Neuronal stem cell (in vitro differentiated cells): Measurements from ENCODE around the gene SIDT1.

Experiments
- DNase-seq: peaks from one replicate; pipeline ENCODE4 v3.0.0-alpha.2; 2013; ENCODE audit warnings: low spot score
- H2AFZ ChIP-seq: one replicate; pipeline ENCODE4 v1.6.1; 2013; ENCODE audit warnings: mild to moderate bottlenecking, low read length, inconsistent platforms
- H2AK5ac ChIP-seq: 2 replicates; pipeline ENCODE4 v1.6.1; 2013; ENCODE audit warnings: low read depth, mild to moderate bottlenecking, inconsistent platforms, low read length, moderate library complexity, mixed read lengths
- H2BK120ac ChIP-seq: 2 replicates; pipeline ENCODE4 v1.6.1; 2013; ENCODE audit warnings: low read depth, mild to moderate bottlenecking, inconsistent platforms, low read length, moderate library complexity, mixed read lengths
- H2BK12ac ChIP-seq: one replicate; pipeline ENCODE4 v1.6.1; 2013; ENCODE audit warnings: low read length, inconsistent platforms
- H2BK15ac ChIP-seq: 2 replicates; pipeline ENCODE4 v1.6.1; 2013; ENCODE audit warnings: mild to moderate bottlenecking, low read length, inconsistent platforms, mixed read lengths
- H2BK5ac ChIP-seq: one replicate; pipeline ENCODE4 v1.6.1; 2013; ENCODE audit warnings: inconsistent platforms, mild to moderate bottlenecking, low read length, moderate library complexity
- H3K14ac ChIP-seq: one replicate; pipeline ENCODE4 v1.6.1; 2013; ENCODE audit warnings: low read length, inconsistent platforms
- H3K18ac ChIP-seq: 2 replicates; pipeline ENCODE4 v1.6.1; 2013; ENCODE audit warnings: low read length, inconsistent platforms
- H3K23ac ChIP-seq: 2 replicates; pipeline ENCODE4 v1.6.1; 2013; ENCODE audit warnings: low read depth, mild to moderate bottlenecking, mixed read lengths, low read length, inconsistent platforms; ENCODE audit not compliant: poor library complexity
- H3K27ac ChIP-seq: replicated peaks from 3 replicates; pipeline ENCODE4 v1.5.1; 2013; ENCODE audit warnings: low read length, inconsistent platforms
- H3K27me3 ChIP-seq, 3 experiments: 2 replicates each; pipeline ENCODE4 v1.6.1; 2013; ENCODE audit warnings: low read length in 3 of 3, mild to moderate bottlenecking in 2 of 3, inconsistent platforms in 1 of 3, low read depth in 1 of 3, mixed read lengths in 1 of 3, moderate library complexity in 1 of 3; ENCODE audit not compliant: control insufficient read depth in 3 of 3, insufficient read depth in 3 of 3
- H3K36me3 ChIP-seq, 2 donors: replicated peaks in 1 of 2; 2 replicates each; pipeline ENCODE4 v1.6.1; 2013; ENCODE audit warnings: low read length in 2 of 2; ENCODE audit not compliant: control insufficient read depth in 2 of 2, insufficient read depth in 2 of 2
- H3K4ac ChIP-seq: 2 replicates; pipeline ENCODE4 v1.6.1; 2013; ENCODE audit warnings: inconsistent platforms, mild to moderate bottlenecking, low read length, moderate library complexity
- H3K4me1 ChIP-seq, 2 donors: 1 replicate in 1 of 2; 2 replicates in 1 of 2; pipeline ENCODE4 v1.6.1; 2013; ENCODE audit warnings: low read length in 2 of 2, low read depth in 1 of 2; ENCODE audit not compliant: control insufficient read depth in 2 of 2, insufficient read depth in 1 of 2
- H3K4me2 ChIP-seq: one replicate; pipeline ENCODE4 v1.6.1; 2013; ENCODE audit warnings: mild to moderate bottlenecking, low read length, inconsistent platforms; ENCODE audit not compliant: insufficient read depth, poor library complexity, severe bottlenecking
- H3K4me3 ChIP-seq, 2 donors: 2 replicates each; pipeline ENCODE4 v1.5.1; 2013; ENCODE audit warnings: low read length in 2 of 2, mild to moderate bottlenecking in 2 of 2, inconsistent platforms in 1 of 2, moderate library complexity in 1 of 2
- H3K79me1 ChIP-seq: one replicate; pipeline ENCODE4 v1.6.1; 2013; ENCODE audit warnings: low read depth, mild to moderate bottlenecking, inconsistent platforms, low read length, moderate library complexity
- H3K9ac ChIP-seq: one replicate; pipeline ENCODE4 v1.6.1; 2013; ENCODE audit warnings: mild to moderate bottlenecking, low read depth, low read length, inconsistent platforms; ENCODE audit not compliant: poor library complexity
- H3K9me3 ChIP-seq, 2 donors: replicated peaks in 1 of 2; 2 replicates each; pipeline versions ENCODE3 to v1.6.1; 2013; ENCODE audit warnings: low read length in 2 of 2, mild to moderate bottlenecking in 2 of 2, inconsistent platforms in 1 of 2, low read depth in 1 of 2, mixed read lengths in 1 of 2, moderate library complexity in 1 of 2; ENCODE audit not compliant: control insufficient read depth in 2 of 2, insufficient read depth in 1 of 2
- H4K8ac ChIP-seq: one replicate; pipeline ENCODE4 v1.6.1; 2013; ENCODE audit warnings: low read depth, mild to moderate bottlenecking, inconsistent platforms, low read length, moderate library complexity
- H4K91ac ChIP-seq: one replicate; pipeline ENCODE4 v1.6.1; 2013; ENCODE audit warnings: low read length, low read depth, mild to moderate bottlenecking, inconsistent platforms; ENCODE audit not compliant: poor library complexity
- WGBS, 2 donors: extraction: QIAGEN DNeasy Blood & Tissue Kit; methylation state at CpG; one replicate each; pipeline ENCODE4 v1.1.7; 2013; ENCODE audit warnings: missing lambda C conversion rate in 2 of 2, mixed read lengths in 1 of 2; ENCODE audit not compliant: insufficient read length in 2 of 2, insufficient replicate concordance in 1 of 2; ENCODE audit errors: extremely low coverage in 2 of 2; 5-methylcytosine and 5-hydroxymethylcytosine counted together

Gene SIDT1

GRCh38 chr3:113614402-113614801 is 82.0 kb downstream of the SIDT1 start:
- Histone ChIP-seq H3K23ac (no peak overlapping the region), H3K27ac (no peak overlapping the region), H3K4ac (no peak overlapping the region), H3K4me1 (no peaks in the 10 kb centered on the region), H3K14ac (no peak overlapping the region), H2AK5ac (no peak overlapping the region), H3K9me3 (no peaks in the 10 kb centered on the region), H3K4me3 (no peak overlapping the region), H3K36me3 (no peaks in the 10 kb centered on the region), H3K4me2 (no peak overlapping the region), H2AFZ (peak overlapping the region; percentile 70), H2BK5ac (no peak overlapping the region), H2BK15ac (no peak overlapping the region), H2BK120ac (no peak overlapping the region), H2BK12ac (no peak overlapping the region), H3K18ac (no peak overlapping the region), H4K8ac (no peak overlapping the region), H4K91ac (no peak overlapping the region), H3K9ac (no peak overlapping the region), H3K27me3 (no peaks in the 10 kb centered on the region), H3K79me1 (no peaks in the 10 kb centered on the region)
- no CpG with 5 or more reads among the region's 5 CpGs for WGBS, 2 donors
- no peak for DNase-seq

GRCh38 chr3:113615976-113616375 is 83.6 kb downstream of the SIDT1 start:
- Histone ChIP-seq H3K18ac (no peak overlapping the region), H4K8ac (no peak overlapping the region), H2BK5ac (no peak overlapping the region), H2BK15ac (no peak overlapping the region), H3K36me3 (no peaks in the 10 kb centered on the region), H3K23ac (no peak overlapping the region), H3K27ac (no peak overlapping the region), H2BK120ac (no peak overlapping the region), H4K91ac (no peak overlapping the region), H3K79me1 (no peaks in the 10 kb centered on the region), H3K9me3 (no peaks in the 10 kb centered on the region), H3K9ac (no peak overlapping the region), H3K4me2 (no peak overlapping the region), H2BK12ac (no peak overlapping the region), H3K4me3 (no peak overlapping the region), H3K14ac (no peak overlapping the region), H2AK5ac (no peak overlapping the region), H3K4me1 (no peaks in the 10 kb centered on the region), H2AFZ (no peak overlapping the region), H3K27me3 (no peaks in the 10 kb centered on the region), H3K4ac (no peak overlapping the region)
- no CpG with 5 or more reads among the region's 4 CpGs for WGBS, 2 donors
- DNase-seq = no peak

- Histone ChIP-seq H2BK5ac (no peak overlapping the region), H4K91ac (no peak overlapping the region), H3K27me3 (no peaks in the 10 kb centered on the region), H3K27ac (no peak overlapping the region), H2BK12ac (no peak overlapping the region), H3K4me3 (no peak overlapping the region), H3K18ac (no peak overlapping the region), H3K4me2 (no peak overlapping the region), H3K9me3 (no peaks in the 10 kb centered on the region), H3K14ac (no peak overlapping the region), H3K23ac (no peak overlapping the region), H2BK120ac (no peak overlapping the region), H3K79me1 (no peaks in the 10 kb centered on the region), H3K4me1 (no peaks in the 10 kb centered on the region), H3K9ac (no peak overlapping the region), H2BK15ac (no peak overlapping the region), H3K4ac (no peak overlapping the region), H3K36me3 (no peaks in the 10 kb centered on the region), H4K8ac (no peak overlapping the region), H2AFZ (no peak overlapping the region), H2AK5ac (no peak overlapping the region)
- DNase-seq = no peak
- no CpG with 5 or more reads among the region's 2 CpGs for WGBS, 2 donors
Observed at GRCh38 chr3:113617726-113618125, 85.4 kb downstream of the SIDT1 start.

- Histone ChIP-seq H2AK5ac (no peak overlapping the region), H3K4me1 (no peaks in the 10 kb centered on the region), H3K27ac (no peak overlapping the region), H3K27me3 (peaks cover 0 to 7% (median 0%) of the 10 kb centered on the region in 3 experiments), H3K14ac (no peak overlapping the region), H3K9ac (no peak overlapping the region), H2BK12ac (no peak overlapping the region), H4K91ac (no peak overlapping the region), H3K18ac (no peak overlapping the region), H3K9me3 (no peaks in the 10 kb centered on the region), H4K8ac (no peak overlapping the region), H3K4me2 (no peak overlapping the region), H2BK5ac (no peak overlapping the region), H2BK120ac (no peak overlapping the region), H3K79me1 (no peaks in the 10 kb centered on the region), H2BK15ac (no peak overlapping the region), H3K36me3 (no peaks in the 10 kb centered on the region), H3K23ac (no peak overlapping the region), H3K4ac (no peak overlapping the region), H2AFZ (no peak overlapping the region), H3K4me3 (no peak overlapping the region)
- DNase-seq = no peak
Observed at GRCh38 chr3:113620091-113620490, 87.7 kb downstream of the SIDT1 start.
